Caco-2 (cell line): Measurements from ENCODE around the gene CFAP119. TPM values are rescaled to one million over a fixed set of nuclear protein-coding genes. Genes with fewer than 3 reads are reported as not detected.
A peak's percentile ranks its signal among the peaks of the same experiment; 100 is the strongest.

Experiments used
- BruUV-seq: library from RNA; stranded (reverse); fragments of 400-500 nt; replicated peaks from 2 replicates; lab custom pipeline; 2021; lab: Mats Ljungman, UMichigan
- CTCF ChIA-PET: fragments of 300-600 bp; sonication (Branson Sonifier 250); formaldehyde crosslinking; loops from one replicate; lab custom pipeline; 2022; ENCODE audit warnings: antibody characterized with exemption; lab: Charles Lee
- POLR2A ChIA-PET: fragments of 300-600 bp; sonication (Branson Sonifier 250); formaldehyde crosslinking; loops from one replicate; lab custom pipeline; 2022; ENCODE audit warnings: antibody characterized with exemption; lab: Charles Lee
- DNase-seq, 2 experiments: peaks; one replicate each; pipeline versions ENCODE4 v3.0.0 to v3.0.0-alpha.2; 2020 to 2022
- H3K27me3 ChIP-seq: replicated peaks from 2 replicates; pipeline ENCODE4 v1.6.0; 2011; ENCODE audit warnings: low read length; ENCODE audit not compliant: control insufficient read depth, insufficient read depth
- H3K36me3 ChIP-seq: 2 replicates; pipeline ENCODE4 v1.5.1; 2011; ENCODE audit warnings: low read length; ENCODE audit not compliant: control insufficient read depth, insufficient read depth
- H3K4me1 ChIP-seq: fragments of 250-450 bp; sonication (Bioruptor Pico); 2 replicates; pipeline ENCODE4 v1.5.1; 2020; ENCODE audit warnings: mild to moderate bottlenecking
- H3K4me3 ChIP-seq: 2 replicates; pipeline ENCODE4 v1.5.1; 2011; ENCODE audit warnings: low read depth, mild to moderate bottlenecking, control low read depth, low read length
- H3K9me3 ChIP-seq: fragments of 250-450 bp; sonication (Bioruptor Pico); 2 replicates; pipeline ENCODE4 v1.5.1; 2020; ENCODE audit warnings: mild to moderate bottlenecking, moderate library complexity
- H3K27ac Mint-ChIP-seq: one replicate; pipeline ENCODE4 v1.8.0; 2022; ENCODE audit warnings: mixed read lengths; ENCODE audit not compliant: unreplicated experiment
- H3K27me3 Mint-ChIP-seq: one replicate; pipeline ENCODE4 v1.8.0; 2022; ENCODE audit warnings: mixed read lengths; ENCODE audit not compliant: insufficient read depth, unreplicated experiment
- H3K36me3 Mint-ChIP-seq: one replicate; pipeline ENCODE4 v1.8.0; 2022; ENCODE audit warnings: mild to moderate bottlenecking, mixed read lengths; ENCODE audit not compliant: insufficient read depth, unreplicated experiment
- H3K4me1 Mint-ChIP-seq: one replicate; pipeline ENCODE4 v1.8.0; 2022; ENCODE audit warnings: low read depth, mixed read lengths; ENCODE audit not compliant: unreplicated experiment
- H3K4me3 Mint-ChIP-seq: one replicate; pipeline ENCODE4 v1.8.0; 2022; ENCODE audit warnings: mild to moderate bottlenecking, moderate library complexity, mixed read lengths; ENCODE audit not compliant: unreplicated experiment
- H3K9me3 Mint-ChIP-seq: one replicate; pipeline ENCODE4 v1.8.0; 2022; ENCODE audit warnings: mixed read lengths; ENCODE audit not compliant: unreplicated experiment
- intact Hi-C: fragments of 100-400 bp; cut with micrococcal nuclease; formaldehyde crosslinking; loops from one replicate; pipeline ENCODE4 v1.10.0; 2022; ENCODE audit not compliant: unreplicated experiment
- total RNA-seq: library from RNA; stranded (reverse); gene quantifications from 2 replicates; pipeline ENCODE4 v1.2.3, GENCODE V29; 2022
- TF ChIP-seq, protein P1 (sequence below), 2 experiments: fragments of 200-600 bp in 1 of 2; IDR thresholded peaks; 1 replicate in 1 of 2; 2 replicates in 1 of 2; pipeline versions ENCODE4 v1.5.1 to v1.8.0; 2011 to 2022; ENCODE audit warnings: antibody characterized with exemption in 1 of 2, control low read depth in 1 of 2, inconsistent platforms in 1 of 2, low read depth in 1 of 2, low read length in 1 of 2, mild to moderate bottlenecking in 1 of 2, moderate library complexity in 1 of 2; ENCODE audit not compliant: insufficient read depth in 1 of 2, severe bottlenecking in 1 of 2, unreplicated experiment in 1 of 2

CFAP119 gene
- total RNA-seq, 1 experiment from 2014 or later: 4.0 TPM

DNA sequence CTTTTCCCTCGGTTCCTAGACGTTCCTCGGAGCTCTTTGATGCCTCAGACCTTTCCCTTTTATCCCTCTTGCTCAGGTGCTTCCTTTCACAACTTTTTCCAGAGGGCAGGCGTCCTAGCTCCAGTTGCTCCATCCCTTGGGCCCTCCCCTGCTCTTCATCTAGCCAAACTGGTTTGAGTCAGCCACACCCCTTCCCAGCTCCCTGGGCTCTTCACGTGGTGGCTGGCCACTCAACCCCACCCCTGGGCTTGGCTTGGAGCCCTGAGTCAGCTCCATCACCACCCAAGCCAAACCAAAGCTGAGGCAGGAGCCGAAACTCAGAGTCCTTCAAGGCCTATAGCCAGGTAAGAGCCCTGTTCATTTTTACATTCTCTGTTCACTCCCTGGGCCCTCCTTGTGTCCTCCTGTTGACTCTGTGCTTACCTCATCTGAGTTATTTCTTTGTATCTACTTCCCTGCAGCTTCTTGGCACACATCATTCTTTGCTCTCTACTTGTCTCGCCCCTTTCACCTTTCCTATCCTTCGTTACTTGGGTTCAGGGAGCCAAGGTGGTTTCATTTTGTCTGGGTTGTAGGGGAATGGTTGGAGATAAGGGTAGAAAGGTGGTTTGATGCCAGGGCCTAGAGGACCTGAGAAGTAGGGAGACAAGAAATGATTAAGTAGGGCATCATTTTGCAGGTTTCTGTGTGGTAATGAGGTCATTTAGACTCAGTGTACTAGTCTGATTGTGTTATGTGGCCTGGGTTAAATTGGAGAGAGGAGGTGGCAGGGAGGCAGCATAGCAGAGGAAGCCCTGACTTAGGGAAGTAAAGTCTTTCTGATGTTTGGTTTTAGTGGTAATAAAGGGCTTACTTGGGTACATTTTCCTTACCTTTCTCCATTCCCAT lies 21.3 kb downstream of the CFAP119 start:
- peak overlapping the region; percentile 59 for H3K4me3 Mint-ChIP-seq
- TSS peak; percentile 68 for BruUV-seq

DNA sequence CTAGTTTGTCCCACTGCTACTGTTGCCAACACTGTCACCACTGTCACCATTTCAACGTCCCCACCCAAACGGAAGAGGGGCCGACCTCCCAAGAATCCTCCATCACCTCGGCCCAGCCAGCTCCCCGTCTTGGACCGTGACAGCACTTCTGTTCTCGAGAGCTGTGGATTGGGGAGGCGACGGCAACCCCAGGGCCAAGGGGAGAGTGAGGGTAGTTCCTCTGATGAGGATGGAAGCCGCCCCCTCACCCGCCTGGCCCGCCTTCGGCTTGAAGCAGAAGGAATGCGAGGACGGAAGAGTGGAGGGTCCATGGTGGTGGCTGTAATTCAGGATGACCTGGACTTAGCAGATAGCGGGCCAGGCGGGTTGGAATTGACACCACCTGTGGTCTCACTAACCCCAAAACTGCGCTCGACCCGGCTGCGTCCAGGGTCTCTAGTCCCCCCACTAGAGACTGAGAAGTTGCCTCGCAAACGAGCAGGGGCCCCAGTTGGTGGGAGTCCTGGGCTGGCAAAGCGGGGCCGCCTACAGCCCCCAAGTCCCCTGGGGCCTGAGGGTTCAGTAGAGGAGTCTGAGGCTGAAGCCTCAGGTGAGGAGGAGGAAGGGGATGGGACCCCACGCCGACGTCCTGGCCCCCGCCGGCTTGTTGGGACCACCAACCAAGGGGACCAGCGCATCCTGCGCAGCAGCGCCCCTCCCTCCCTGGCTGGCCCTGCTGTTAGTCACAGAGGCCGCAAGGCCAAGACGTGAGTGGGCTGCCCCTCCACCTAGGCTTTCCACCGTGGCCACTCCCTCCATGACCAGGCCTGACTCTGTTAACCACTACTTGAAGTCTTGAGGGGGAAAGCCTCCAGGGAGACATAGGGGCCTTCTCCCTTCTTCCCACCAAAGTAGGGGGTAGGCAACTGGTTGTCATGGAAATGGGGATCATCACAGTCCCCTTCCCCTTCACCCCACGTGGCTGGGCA lies 22.6 kb downstream of the CFAP119 start:
- Mint-ChIP-seq H3K27me3 (no peaks in the 10 kb centered on the region), H3K9me3 (no peaks in the 10 kb centered on the region)
- H3K36me3 ChIP-seq: peaks cover 8% of the 10 kb centered on the region

More for the DNA sequence above, 21.3 kb downstream of the CFAP119 start:
- peak overlapping the region; percentile 90 for H3K27ac Mint-ChIP-seq
- TF ChIP-seq, protein P1, sequence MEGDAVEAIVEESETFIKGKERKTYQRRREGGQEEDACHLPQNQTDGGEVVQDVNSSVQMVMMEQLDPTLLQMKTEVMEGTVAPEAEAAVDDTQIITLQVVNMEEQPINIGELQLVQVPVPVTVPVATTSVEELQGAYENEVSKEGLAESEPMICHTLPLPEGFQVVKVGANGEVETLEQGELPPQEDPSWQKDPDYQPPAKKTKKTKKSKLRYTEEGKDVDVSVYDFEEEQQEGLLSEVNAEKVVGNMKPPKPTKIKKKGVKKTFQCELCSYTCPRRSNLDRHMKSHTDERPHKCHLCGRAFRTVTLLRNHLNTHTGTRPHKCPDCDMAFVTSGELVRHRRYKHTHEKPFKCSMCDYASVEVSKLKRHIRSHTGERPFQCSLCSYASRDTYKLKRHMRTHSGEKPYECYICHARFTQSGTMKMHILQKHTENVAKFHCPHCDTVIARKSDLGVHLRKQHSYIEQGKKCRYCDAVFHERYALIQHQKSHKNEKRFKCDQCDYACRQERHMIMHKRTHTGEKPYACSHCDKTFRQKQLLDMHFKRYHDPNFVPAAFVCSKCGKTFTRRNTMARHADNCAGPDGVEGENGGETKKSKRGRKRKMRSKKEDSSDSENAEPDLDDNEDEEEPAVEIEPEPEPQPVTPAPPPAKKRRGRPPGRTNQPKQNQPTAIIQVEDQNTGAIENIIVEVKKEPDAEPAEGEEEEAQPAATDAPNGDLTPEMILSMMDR (IDR thresholded peaks at IDR 0.05; ENCODE audit: insufficient read depth in 1 of 2, low read depth in 1 of 2, low read length in 1 of 2, severe bottlenecking in 1 of 2, unreplicated experiment in 1 of 2): no peak
- H3K4me1 Mint-ChIP-seq: peaks cover 37% of the 10 kb centered on the region
- ChIA-PET CTCF (interaction anchor here (0.6 to 1.2 kb wide), 3 partner anchors 18 to 161 kb away, joined by 3 to 5 read pairs (median 3); no protein-coding TSS in a partner anchor), POLR2A (interaction anchor here (0.6 to 0.8 kb wide), 3 partner anchors 8 to 35 kb away, joined by 3 read pairs; partner anchors contain the start of gene PHKG2)
- peaks cover 8% of the 10 kb centered on the region for H3K36me3 ChIP-seq
- H3K4me1 ChIP-seq: peaks cover 27% of the 10 kb centered on the region
- intact Hi-C loops: loop anchor here (1.0 to 10.0 kb wide), 4 partner anchors 22 to 86 kb away; partner anchors contain the start of genes CFAP119, FBRS, PRR14 and RNF40
- no peaks in the 10 kb centered on the region for H3K27me3 ChIP-seq
- H3K36me3 Mint-ChIP-seq: peaks cover 72% of the 10 kb centered on the region
- no peaks in the 10 kb centered on the region for H3K9me3 Mint-ChIP-seq
- no peaks in the 10 kb centered on the region for H3K27me3 Mint-ChIP-seq
- no peaks in the 10 kb centered on the region for H3K9me3 ChIP-seq
- peak; percentile 92 for DNase-seq
- H3K4me3 ChIP-seq: peak overlapping the region; percentile 12; the same call in 1 of the 2 replicates

More for the DNA sequence above, 22.6 kb downstream of the CFAP119 start:
- H3K4me1 Mint-ChIP-seq: peaks cover 30% of the 10 kb centered on the region
- DNase-seq: no peak
- no TSS peak for BruUV-seq
- TF ChIP-seq, protein P1 (IDR thresholded peaks at IDR 0.05; ENCODE audit: insufficient read depth in 1 of 2, low read depth in 1 of 2, low read length in 1 of 2, severe bottlenecking in 1 of 2, unreplicated experiment in 1 of 2): no peak
- intact Hi-C loops: no loop called here
- H3K27ac Mint-ChIP-seq: no peak overlapping the region
- Histone ChIP-seq H3K4me3 (no peak overlapping the region), H3K27me3 (no peaks in the 10 kb centered on the region), H3K4me1 (peaks cover 27% of the 10 kb centered on the region), H3K9me3 (no peaks in the 10 kb centered on the region)
- ChIA-PET POLR2A (interaction anchor here (0.8 kb wide), 1 partner anchor 9 kb away, joined by 3 read pairs; the partner anchor contains the start of gene PHKG2), CTCF (interaction anchor here (1.2 kb wide), 1 partner anchor 163 kb away, joined by 3 read pairs; no protein-coding TSS in a partner anchor)
- H3K4me3 Mint-ChIP-seq: no peak overlapping the region
- H3K36me3 Mint-ChIP-seq: peaks cover 73% of the 10 kb centered on the region
